ENCODE results near the gene MAFG. TPM values are rescaled to one million over a fixed set of nuclear protein-coding genes. Genes with fewer than 3 reads are reported as not detected.
"Not testable (repeated sequence)": the region's sequence is repeated elsewhere in the genome, so short reads cannot be mapped to it uniquely, and the experiment has no call there.

MAFG gene
- polyA plus RNA-seq, 3 donors from 2014 or later = 1.1 to 4.8 (median 1.3) TPM

- Mint-ChIP-seq H3K27ac (peak overlapping the region; percentile 34 to 89 (median 81)), H3K4me3 (peak overlapping the region; percentile 88 to 91 (median 90)), H3K4me1 (peaks cover 27 to 30% of the 10 kb centered on the region in 2 donors)
- not testable (repeated sequence) for DNase-seq; H3K9me3 Mint-ChIP-seq; H3K36me3 Mint-ChIP-seq; H3K27me3 Mint-ChIP-seq (ENCODE audit: low read depth in 3 of 3)
These were observed 9.2 kb downstream of the MAFG start for GRCh38 chr17:81918333-81918669.

- DNase-seq = peak; percentile 74 to 83 (median 81)
- H3K4me1 Mint-ChIP-seq = peaks cover 27 to 29% of the 10 kb centered on the region in 2 donors
- H3K9me3 Mint-ChIP-seq = no peaks in the 10 kb centered on the region
- peaks cover 0 to 10% (median 5%) of the 10 kb centered on the region in 3 donors for H3K36me3 Mint-ChIP-seq
- peaks cover 3 to 9% (median 4%) of the 10 kb centered on the region in 3 donors for H3K27me3 Mint-ChIP-seq (ENCODE audit: low read depth in 3 of 3)
- H3K4me3 Mint-ChIP-seq = peak within 1 kb of the TSS; percentile 88 to 91 (median 90)
- H3K27ac Mint-ChIP-seq = peak within 1 kb of the TSS; percentile 34 to 89 (median 82)
These were observed 9.8 kb downstream of the MAFG start, which contains the start of gene SIRT7 for GRCh38 chr17:81917565-81918332. Gene SIRT7, minus strand, starts transcription at chr17:81918176. Its CDS starts 45 bp downstream, at chr17:81918131.

GRCh38 chr17:81916234-81917001, 11.1 kb downstream of the MAFG start:
- DNase-seq = no peak
- Mint-ChIP-seq H3K27ac (peak overlapping the region in 2 of 6 donors; percentile 15 to 87), H3K4me1 (peaks cover 27 to 31% of the 10 kb centered on the region in 2 donors), H3K9me3 (no peaks in the 10 kb centered on the region), H3K36me3 (peaks cover 0 to 11% (median 5%) of the 10 kb centered on the region in 3 donors), H3K4me3 (peak overlapping the region; percentile 70 to 91 (median 83)), H3K27me3 (ENCODE audit: low read depth in 3 of 3) (peaks cover 6 to 10% (median 7%) of the 10 kb centered on the region in 3 donors)

GRCh38 chr17:81915331-81915730, 12.2 kb downstream of the MAFG start:
- Mint-ChIP-seq H3K36me3 (peaks cover 0 to 11% (median 5%) of the 10 kb centered on the region in 3 donors), H3K27me3 (ENCODE audit: low read depth in 3 of 3) (peaks cover 6 to 13% (median 7%) of the 10 kb centered on the region in 3 donors), H3K9me3 (no peaks in the 10 kb centered on the region), H3K27ac (no peak overlapping the region), H3K4me1 (peaks cover 27 to 31% of the 10 kb centered on the region in 2 donors), H3K4me3 (no peak overlapping the region)
- no peak for DNase-seq

GRCh38 chr17:81914103-81914850, 13.3 kb downstream of the MAFG start:
- peak overlapping the region in 1 of 5 donors; percentile 33 for H3K4me3 Mint-ChIP-seq
- H3K27me3 Mint-ChIP-seq (ENCODE audit: low read depth in 3 of 3) = peaks cover 6 to 17% (median 7%) of the 10 kb centered on the region in 3 donors
- H3K27ac Mint-ChIP-seq = no peak overlapping the region
- peaks cover 0 to 11% (median 5%) of the 10 kb centered on the region in 3 donors for H3K36me3 Mint-ChIP-seq
- peaks cover 27 to 37% of the 10 kb centered on the region in 2 donors for H3K4me1 Mint-ChIP-seq
- no peak for DNase-seq
- no peaks in the 10 kb centered on the region for H3K9me3 Mint-ChIP-seq

- H3K4me1 Mint-ChIP-seq = peaks cover 27 to 33% of the 10 kb centered on the region in 2 donors
- H3K36me3 Mint-ChIP-seq = peaks cover 0 to 11% (median 5%) of the 10 kb centered on the region in 3 donors
- no peak for DNase-seq
- H3K27ac Mint-ChIP-seq = peak overlapping the region in 1 of 6 donors; percentile 63
- peaks cover 4 to 17% (median 6%) of the 10 kb centered on the region in 3 donors for H3K27me3 Mint-ChIP-seq (ENCODE audit: low read depth in 3 of 3)
- H3K4me3 Mint-ChIP-seq = peak overlapping the region in 2 of 5 donors; percentile 40 to 58
- H3K9me3 Mint-ChIP-seq = no peaks in the 10 kb centered on the region
These were observed 14.0 kb downstream of the MAFG start for GRCh38 chr17:81913394-81914102.

GRCh38 chr17:81912441-81913309, 14.9 kb downstream of the MAFG start:
- Mint-ChIP-seq H3K36me3 (peaks cover 0 to 11% (median 5%) of the 10 kb centered on the region in 3 donors), H3K4me1 (peaks cover 21 to 29% of the 10 kb centered on the region in 2 donors), H3K27ac (peak overlapping the region in 3 of 6 donors; percentile 11 to 63 (median 46)), H3K4me3 (peak overlapping the region; percentile 27 to 67 (median 47)), H3K9me3 (no peaks in the 10 kb centered on the region), H3K27me3 (ENCODE audit: low read depth in 3 of 3) (peaks cover 3 to 15% (median 4%) of the 10 kb centered on the region in 3 donors)
- no peak for DNase-seq

GRCh38 chr17:81911969-81912368, 15.6 kb downstream of the MAFG start:
- peaks cover 16 to 24% of the 10 kb centered on the region in 2 donors for H3K4me1 Mint-ChIP-seq
- H3K9me3 Mint-ChIP-seq = no peaks in the 10 kb centered on the region
- peaks cover 0 to 11% (median 5%) of the 10 kb centered on the region in 3 donors for H3K36me3 Mint-ChIP-seq
- peak overlapping the region in 2 of 6 donors; percentile 28 to 34 for H3K27ac Mint-ChIP-seq
- DNase-seq = no peak
- H3K27me3 Mint-ChIP-seq (ENCODE audit: low read depth in 3 of 3) = peaks cover 3 to 15% (median 4%) of the 10 kb centered on the region in 3 donors
- peak overlapping the region; percentile 49 to 71 (median 59) for H3K4me3 Mint-ChIP-seq

GRCh38 chr17:81911277-81911961, 16.1 kb downstream of the MAFG start, which contains the start of gene PCYT2:
Gene PCYT2, minus strand, starts transcription at chr17:81911399. Its CDS starts 44 bp downstream, at chr17:81911355.
- H3K4me1 Mint-ChIP-seq = peaks cover 10 to 19% of the 10 kb centered on the region in 2 donors
- H3K27ac Mint-ChIP-seq = peak within 1 kb of the TSS in 5 of 6 donors; percentile 34 to 87 (median 82)
- peak; percentile 86 to 93 (median 90) for DNase-seq
- H3K4me3 Mint-ChIP-seq = peak within 1 kb of the TSS; percentile 86 to 90 (median 87)
- no peaks in the 10 kb centered on the region for H3K9me3 Mint-ChIP-seq
- peaks cover 0 to 11% (median 5%) of the 10 kb centered on the region in 3 donors for H3K36me3 Mint-ChIP-seq
- peaks cover 3 to 15% (median 4%) of the 10 kb centered on the region in 3 donors for H3K27me3 Mint-ChIP-seq (ENCODE audit: low read depth in 3 of 3)

- H3K27ac Mint-ChIP-seq = peak overlapping the region in 1 of 6 donors; percentile 87
- peaks cover 0 to 11% (median 5%) of the 10 kb centered on the region in 3 donors for H3K36me3 Mint-ChIP-seq
- H3K27me3 Mint-ChIP-seq (ENCODE audit: low read depth in 3 of 3) = peaks cover 3 to 15% (median 4%) of the 10 kb centered on the region in 3 donors
- peak overlapping the region; percentile 86 to 90 (median 87) for H3K4me3 Mint-ChIP-seq
- DNase-seq = no peak
- H3K4me1 Mint-ChIP-seq = peaks cover 4 to 14% of the 10 kb centered on the region in 2 donors
- H3K9me3 Mint-ChIP-seq = no peaks in the 10 kb centered on the region
These were observed 16.7 kb downstream of the MAFG start for GRCh38 chr17:81910840-81911276.
